Measurements from ENCODE around the gene PDCL3. TPM values are rescaled to one million over a fixed set of nuclear protein-coding genes. Genes with fewer than 3 reads are reported as not detected.
A peak's percentile ranks its signal among the peaks of the same experiment; 100 is the strongest.

PDCL3 gene
- total RNA-seq, 2 experiments from 2014 or later = 39.3 to 41.9 TPM

- no peak overlapping the region for H3K27ac Mint-ChIP-seq
- no peaks in the 10 kb centered on the region for H3K9me3 Mint-ChIP-seq (ENCODE audit: low read depth)
- DNase-seq = no peak
- ChIA-PET POLR2A (no interaction called here), CTCF (interaction anchor here (0.9 to 1.3 kb wide), 2 partner anchors 19 to 151 kb away, joined by 3 read pairs; no protein-coding TSS in a partner anchor)
- no peaks in the 10 kb centered on the region for H3K36me3 Mint-ChIP-seq (ENCODE audit: low read depth)
- intact Hi-C loops (cut with DNase I, micrococcal nuclease) = no loop called here
- no peak for ATAC-seq
- no peaks in the 10 kb centered on the region for H3K27me3 Mint-ChIP-seq
- H3K4me1 Mint-ChIP-seq = peaks cover 4% of the 10 kb centered on the region
- no peak overlapping the region for H3K4me3 Mint-ChIP-seq
Measured at GRCh38 chr2:100537918-100538317, 24.9 kb upstream of the PDCL3 start.

GRCh38 chr2:100539221-100539620 lies 23.6 kb upstream of the PDCL3 start:
- no peak for DNase-seq
- Mint-ChIP-seq H3K36me3 (ENCODE audit: low read depth) (no peaks in the 10 kb centered on the region), H3K9me3 (ENCODE audit: low read depth) (no peaks in the 10 kb centered on the region), H3K27me3 (no peaks in the 10 kb centered on the region), H3K4me1 (peaks cover 4% of the 10 kb centered on the region), H3K27ac (no peak overlapping the region), H3K4me3 (no peak overlapping the region)
- intact Hi-C loops (cut with DNase I, micrococcal nuclease) = no loop called here
- CTCF ChIA-PET = interaction anchor here (0.7 to 1.5 kb wide), 4 partner anchors 9 to 276 kb away, joined by 3 to 4 read pairs (median 3); no protein-coding TSS in a partner anchor
- POLR2A ChIA-PET = interaction anchor here (0.6 kb wide), 1 partner anchor 105 kb away, joined by 4 read pairs; no protein-coding TSS in a partner anchor
- no peak for ATAC-seq

GRCh38 chr2:100541404-100541803 lies 21.4 kb upstream of the PDCL3 start:
- peak; percentile 23 for ATAC-seq

GRCh38 chr2:100542418-100542817 lies 20.4 kb upstream of the PDCL3 start:
- H3K9me3 Mint-ChIP-seq (ENCODE audit: low read depth) = no peaks in the 10 kb centered on the region
- ATAC-seq (no peak), DNase-seq (no peak)
- CTCF ChIA-PET = no interaction called here
- no peak overlapping the region for H3K4me3 Mint-ChIP-seq
- intact Hi-C loops (cut with DNase I, micrococcal nuclease) = no loop called here
- H3K27me3 Mint-ChIP-seq = no peaks in the 10 kb centered on the region
- no peak overlapping the region for H3K27ac Mint-ChIP-seq
- POLR2A ChIA-PET = interaction anchor here (0.6 kb wide), 1 partner anchor 46 kb away, joined by 3 read pairs; no protein-coding TSS in a partner anchor
- H3K36me3 Mint-ChIP-seq (ENCODE audit: low read depth) = no peaks in the 10 kb centered on the region
- H3K4me1 Mint-ChIP-seq = peaks cover 4% of the 10 kb centered on the region

More at GRCh38 chr2:100541404-100541803, 21.4 kb upstream of the PDCL3 start:
- Mint-ChIP-seq H3K4me1 (peaks cover 4% of the 10 kb centered on the region), H3K27me3 (no peaks in the 10 kb centered on the region), H3K4me3 (no peak overlapping the region), H3K9me3 (ENCODE audit: low read depth) (no peaks in the 10 kb centered on the region), H3K36me3 (ENCODE audit: low read depth) (no peaks in the 10 kb centered on the region), H3K27ac (no peak overlapping the region)
- POLR2A ChIA-PET = interaction anchor here (0.6 kb wide), 1 partner anchor 9 kb away, joined by 3 read pairs; no protein-coding TSS in a partner anchor
- no peak for DNase-seq
- CTCF ChIA-PET = interaction anchor here (0.6 to 1.1 kb wide), 3 partner anchors 189 to 984 kb away, joined by 3 read pairs; no protein-coding TSS in a partner anchor
- intact Hi-C loops (cut with DNase I, micrococcal nuclease) = no loop called here

- DNase-seq (no peak), ATAC-seq (no peak)
- ChIA-PET POLR2A (no interaction called here), CTCF (no interaction called here)
- Mint-ChIP-seq H3K4me3 (no peak overlapping the region), H3K4me1 (peaks cover 4% of the 10 kb centered on the region), H3K9me3 (ENCODE audit: low read depth) (no peaks in the 10 kb centered on the region), H3K27ac (no peak overlapping the region), H3K27me3 (peaks cover 2% of the 10 kb centered on the region), H3K36me3 (ENCODE audit: low read depth) (no peaks in the 10 kb centered on the region)
- intact Hi-C loops (cut with DNase I, micrococcal nuclease) = no loop called here
Measured at GRCh38 chr2:100544911-100545596, 17.7 kb upstream of the PDCL3 start.

- Mint-ChIP-seq H3K4me1 (peaks cover 2% of the 10 kb centered on the region), H3K27me3 (peaks cover 2% of the 10 kb centered on the region), H3K9me3 (ENCODE audit: low read depth) (no peaks in the 10 kb centered on the region), H3K36me3 (ENCODE audit: low read depth) (no peaks in the 10 kb centered on the region), H3K27ac (no peak overlapping the region), H3K4me3 (no peak overlapping the region)
- ChIA-PET POLR2A (interaction anchor here (0.7 kb wide), 1 partner anchor 62 kb away, joined by 3 read pairs; no protein-coding TSS in a partner anchor), CTCF (no interaction called here)
- no peak for ATAC-seq
- DNase-seq = no peak
- intact Hi-C loops (cut with DNase I, micrococcal nuclease) = no loop called here
Measured at GRCh38 chr2:100546469-100546868, 16.3 kb upstream of the PDCL3 start.

GRCh38 chr2:100548771-100549170 lies 14.0 kb upstream of the PDCL3 start:
- ChIA-PET CTCF (interaction anchor here (1.1 to 1.6 kb wide), 2 partner anchors 9 to 455 kb away, joined by 3 to 4 read pairs; no protein-coding TSS in a partner anchor), POLR2A (no interaction called here)
- no peaks in the 10 kb centered on the region for H3K9me3 Mint-ChIP-seq (ENCODE audit: low read depth)
- peaks cover under 1% of the 10 kb centered on the region for H3K4me1 Mint-ChIP-seq
- H3K36me3 Mint-ChIP-seq (ENCODE audit: low read depth) = no peaks in the 10 kb centered on the region
- H3K27me3 Mint-ChIP-seq = peaks cover 2% of the 10 kb centered on the region
- DNase-seq = no peak
- no peak overlapping the region for H3K4me3 Mint-ChIP-seq
- intact Hi-C loops (cut with DNase I, micrococcal nuclease) = no loop called here
- H3K27ac Mint-ChIP-seq = no peak overlapping the region
- no peak for ATAC-seq

- peaks cover 18% of the 10 kb centered on the region for H3K4me1 Mint-ChIP-seq
- H3K4me3 Mint-ChIP-seq = no peak overlapping the region
- CTCF ChIA-PET = interaction anchor here (1.3 kb wide), 1 partner anchor 22 kb away, joined by 3 read pairs; no protein-coding TSS in a partner anchor
- POLR2A ChIA-PET = no interaction called here
- H3K36me3 Mint-ChIP-seq (ENCODE audit: low read depth) = no peaks in the 10 kb centered on the region
- H3K27me3 Mint-ChIP-seq = peaks cover 2% of the 10 kb centered on the region
- no peak overlapping the region for H3K27ac Mint-ChIP-seq
- intact Hi-C loops (cut with DNase I, micrococcal nuclease) = no loop called here
- peaks cover 2% of the 10 kb centered on the region for H3K9me3 Mint-ChIP-seq (ENCODE audit: low read depth)
- no peak for DNase-seq
- ATAC-seq = no peak
Measured at GRCh38 chr2:100551303-100551702, 11.5 kb upstream of the PDCL3 start.

- peaks cover 19% of the 10 kb centered on the region for H3K4me1 Mint-ChIP-seq
- peak; percentile 69 for DNase-seq
- POLR2A ChIA-PET = no interaction called here
- H3K27me3 Mint-ChIP-seq = no peaks in the 10 kb centered on the region
- H3K4me3 Mint-ChIP-seq = peak overlapping the region; percentile 50
- CTCF ChIA-PET = no interaction called here
- no peaks in the 10 kb centered on the region for H3K36me3 Mint-ChIP-seq (ENCODE audit: low read depth)
- H3K9me3 Mint-ChIP-seq (ENCODE audit: low read depth) = peaks cover 2% of the 10 kb centered on the region
- intact Hi-C loops (cut with DNase I, micrococcal nuclease) = no loop called here
- peak; percentile 94 for ATAC-seq
- H3K27ac Mint-ChIP-seq = peak overlapping the region; percentile 83
Measured at GRCh38 chr2:100554798-100555407, 7.9 kb upstream of the PDCL3 start.

GRCh38 chr2:100556746-100557145 lies 6.0 kb upstream of the PDCL3 start:
- ChIA-PET CTCF (interaction anchor here (0.9 to 1.1 kb wide), 4 partner anchors 13 to 311 kb away, joined by 3 read pairs; no protein-coding TSS in a partner anchor), POLR2A (no interaction called here)
- Mint-ChIP-seq H3K9me3 (ENCODE audit: low read depth) (peaks cover 2% of the 10 kb centered on the region), H3K27me3 (no peaks in the 10 kb centered on the region), H3K27ac (no peak overlapping the region), H3K4me1 (peaks cover 31% of the 10 kb centered on the region), H3K36me3 (ENCODE audit: low read depth) (no peaks in the 10 kb centered on the region), H3K4me3 (no peak overlapping the region)
- ATAC-seq (no peak), DNase-seq (no peak)
- intact Hi-C loops (cut with DNase I, micrococcal nuclease) = no loop called here

- Mint-ChIP-seq H3K27me3 (no peaks in the 10 kb centered on the region), H3K27ac (peak overlapping the region; percentile 97), H3K36me3 (ENCODE audit: low read depth) (no peaks in the 10 kb centered on the region), H3K9me3 (ENCODE audit: low read depth) (no peaks in the 10 kb centered on the region), H3K4me1 (peaks cover 29% of the 10 kb centered on the region), H3K4me3 (no peak overlapping the region)
- DNase-seq = no peak
- POLR2A ChIA-PET = no interaction called here
- ATAC-seq = no peak
- intact Hi-C loops (cut with DNase I, micrococcal nuclease) = loop anchor here (5.0 kb wide), 4 partner anchors 143 to 1953 kb away; partner anchors contain the start of genes C2orf15 (in 1 of the 2), CHST10 (in 1 of the 2), COA5 (in 1 of the 2) and RNF149 (in 1 of the 2)
- CTCF ChIA-PET = interaction anchor here (0.9 kb wide), 1 partner anchor 298 kb away, joined by 4 read pairs; no protein-coding TSS in a partner anchor
Measured at GRCh38 chr2:100560216-100560830, 2.5 kb upstream of the PDCL3 start.

Data from activated CD4-positive, alpha-beta T cell treated with anti-CD3 and anti-CD28 coated beads for 36 hours (primary cell).